Activated naive CD4-positive, alpha-beta T cell treated with anti-CD3 and anti-CD28 coated beads, Interleukin-2, amount 50 U/mL, for 24 hours (primary cell): ENCODE measurements around the gene HOXB8.
A peak's percentile ranks its signal among the peaks of the same experiment; 100 is the strongest.

ENCODE experiments used
- H3K27ac Mint-ChIP-seq: one replicate; pipeline ENCODE4 v1.8.0; 2021; ENCODE audit warnings: mild to moderate bottlenecking, mixed read lengths
- H3K27me3 Mint-ChIP-seq: one replicate; pipeline ENCODE4 v1.8.0; 2021; ENCODE audit warnings: mixed read lengths
- H3K36me3 Mint-ChIP-seq: one replicate; pipeline ENCODE4 v1.8.0; 2021; ENCODE audit warnings: mixed read lengths
- H3K4me1 Mint-ChIP-seq: one replicate; pipeline ENCODE4 v1.8.0; 2021; ENCODE audit warnings: mixed read lengths
- H3K4me3 Mint-ChIP-seq: one replicate; pipeline ENCODE4 v1.8.0; 2021; ENCODE audit warnings: mild to moderate bottlenecking, mixed read lengths
- H3K9me3 Mint-ChIP-seq: one replicate; pipeline ENCODE4 v1.8.0; 2021; ENCODE audit warnings: mixed read lengths

HOXB8 gene

GRCh38 chr17:48619826-48620449, 4.8 kb upstream of the HOXB8 start:
- Mint-ChIP-seq H3K4me3 (peak overlapping the region; percentile 37), H3K27ac (no peak overlapping the region), H3K36me3 (peaks cover 2% of the 10 kb centered on the region), H3K9me3 (no peaks in the 10 kb centered on the region), H3K4me1 (peaks cover 33% of the 10 kb centered on the region), H3K27me3 (peaks cover 73% of the 10 kb centered on the region)

GRCh38 chr17:48618256-48618896, 3.3 kb upstream of the HOXB8 start:
- H3K27me3 Mint-ChIP-seq: peaks cover 69% of the 10 kb centered on the region
- H3K36me3 Mint-ChIP-seq: peaks cover 2% of the 10 kb centered on the region
- H3K9me3 Mint-ChIP-seq: no peaks in the 10 kb centered on the region
- peak overlapping the region; percentile 41 for H3K27ac Mint-ChIP-seq
- peak overlapping the region; percentile 51 for H3K4me3 Mint-ChIP-seq
- peaks cover 44% of the 10 kb centered on the region for H3K4me1 Mint-ChIP-seq

- peaks cover 50% of the 10 kb centered on the region for H3K4me1 Mint-ChIP-seq
- no peak overlapping the region for H3K27ac Mint-ChIP-seq
- H3K9me3 Mint-ChIP-seq: no peaks in the 10 kb centered on the region
- H3K4me3 Mint-ChIP-seq: peak overlapping the region; percentile 46
- peaks cover 69% of the 10 kb centered on the region for H3K27me3 Mint-ChIP-seq
- peaks cover 2% of the 10 kb centered on the region for H3K36me3 Mint-ChIP-seq
Observed at GRCh38 chr17:48617471-48618255, 2.6 kb upstream of the HOXB8 start.

GRCh38 chr17:48616717-48617470, 1.8 kb upstream of the HOXB8 start:
- H3K4me1 Mint-ChIP-seq: peaks cover 55% of the 10 kb centered on the region
- peak overlapping the region; percentile 41 for H3K27ac Mint-ChIP-seq

GRCh38 chr17:48615963-48616716, 1.0 kb upstream of the HOXB8 start:
- Mint-ChIP-seq H3K36me3 (peaks cover 2% of the 10 kb centered on the region), H3K4me1 (peaks cover 62% of the 10 kb centered on the region), H3K9me3 (no peaks in the 10 kb centered on the region), H3K4me3 (no peak overlapping the region), H3K27me3 (peaks cover 60% of the 10 kb centered on the region), H3K27ac (no peak overlapping the region)

More at GRCh38 chr17:48616717-48617470, 1.8 kb upstream of the HOXB8 start:
- H3K9me3 Mint-ChIP-seq: no peaks in the 10 kb centered on the region
- peaks cover 2% of the 10 kb centered on the region for H3K36me3 Mint-ChIP-seq
- peaks cover 61% of the 10 kb centered on the region for H3K27me3 Mint-ChIP-seq
- H3K4me3 Mint-ChIP-seq: peak overlapping the region; percentile 46

- Mint-ChIP-seq H3K27me3 (peaks cover 55% of the 10 kb centered on the region), H3K4me3 (peak overlapping the region; percentile 71), H3K27ac (peak overlapping the region; percentile 62), H3K9me3 (no peaks in the 10 kb centered on the region), H3K4me1 (peaks cover 63% of the 10 kb centered on the region), H3K36me3 (no peaks in the 10 kb centered on the region)
Observed at GRCh38 chr17:48613862-48614694, 1.0 kb downstream of the HOXB8 start.

GRCh38 chr17:48612854-48613691, 2.0 kb downstream of the HOXB8 start:
- H3K4me1 Mint-ChIP-seq: peaks cover 55% of the 10 kb centered on the region
- H3K9me3 Mint-ChIP-seq: no peaks in the 10 kb centered on the region

GRCh38 chr17:48612456-48612853, 2.6 kb downstream of the HOXB8 start:
- peaks cover 56% of the 10 kb centered on the region for H3K4me1 Mint-ChIP-seq
- no peak overlapping the region for H3K27ac Mint-ChIP-seq
- H3K9me3 Mint-ChIP-seq: no peaks in the 10 kb centered on the region
- no peaks in the 10 kb centered on the region for H3K36me3 Mint-ChIP-seq
- H3K27me3 Mint-ChIP-seq: peaks cover 53% of the 10 kb centered on the region
- peak overlapping the region; percentile 81 for H3K4me3 Mint-ChIP-seq

More at GRCh38 chr17:48612854-48613691, 2.0 kb downstream of the HOXB8 start:
- H3K27me3 Mint-ChIP-seq: peaks cover 52% of the 10 kb centered on the region
- no peak overlapping the region for H3K27ac Mint-ChIP-seq
- H3K36me3 Mint-ChIP-seq: no peaks in the 10 kb centered on the region
- H3K4me3 Mint-ChIP-seq: peak overlapping the region; percentile 92

- H3K4me1 Mint-ChIP-seq: peaks cover 50% of the 10 kb centered on the region
- peaks cover 52% of the 10 kb centered on the region for H3K27me3 Mint-ChIP-seq
- no peaks in the 10 kb centered on the region for H3K36me3 Mint-ChIP-seq
- H3K27ac Mint-ChIP-seq: no peak overlapping the region
- H3K4me3 Mint-ChIP-seq: peak overlapping the region; percentile 94
- H3K9me3 Mint-ChIP-seq: no peaks in the 10 kb centered on the region
Observed at GRCh38 chr17:48611681-48612455, 3.2 kb downstream of the HOXB8 start.

- no peak overlapping the region for H3K27ac Mint-ChIP-seq
- H3K4me1 Mint-ChIP-seq: peaks cover 49% of the 10 kb centered on the region
- no peaks in the 10 kb centered on the region for H3K9me3 Mint-ChIP-seq
Observed at GRCh38 chr17:48611213-48611612, 3.9 kb downstream of the HOXB8 start.

GRCh38 chr17:48610282-48611211, 4.5 kb downstream of the HOXB8 start, which contains the start of gene HOXB7:
TSS of gene HOXB7 (minus strand) at chr17:48611017. CDS start at chr17:48610918, 99 bp downstream.
- Mint-ChIP-seq H3K9me3 (no peaks in the 10 kb centered on the region), H3K27me3 (peaks cover 49% of the 10 kb centered on the region), H3K36me3 (no peaks in the 10 kb centered on the region), H3K4me1 (peaks cover 45% of the 10 kb centered on the region), H3K4me3 (peak within 1 kb of the TSS; percentile 94), H3K27ac (no peak within 1 kb of the TSS)

More at GRCh38 chr17:48611213-48611612, 3.9 kb downstream of the HOXB8 start:
- Mint-ChIP-seq H3K27me3 (peaks cover 54% of the 10 kb centered on the region), H3K4me3 (peak overlapping the region; percentile 94), H3K36me3 (no peaks in the 10 kb centered on the region)

- Mint-ChIP-seq H3K27me3 (peaks cover 46% of the 10 kb centered on the region), H3K36me3 (no peaks in the 10 kb centered on the region), H3K27ac (no peak overlapping the region), H3K4me1 (peaks cover 39% of the 10 kb centered on the region), H3K4me3 (peak overlapping the region; percentile 94), H3K9me3 (no peaks in the 10 kb centered on the region)
Observed at GRCh38 chr17:48609759-48610281, 5.3 kb downstream of the HOXB8 start.
